ENCODE data around the gene ENTPD2.

DNA sequence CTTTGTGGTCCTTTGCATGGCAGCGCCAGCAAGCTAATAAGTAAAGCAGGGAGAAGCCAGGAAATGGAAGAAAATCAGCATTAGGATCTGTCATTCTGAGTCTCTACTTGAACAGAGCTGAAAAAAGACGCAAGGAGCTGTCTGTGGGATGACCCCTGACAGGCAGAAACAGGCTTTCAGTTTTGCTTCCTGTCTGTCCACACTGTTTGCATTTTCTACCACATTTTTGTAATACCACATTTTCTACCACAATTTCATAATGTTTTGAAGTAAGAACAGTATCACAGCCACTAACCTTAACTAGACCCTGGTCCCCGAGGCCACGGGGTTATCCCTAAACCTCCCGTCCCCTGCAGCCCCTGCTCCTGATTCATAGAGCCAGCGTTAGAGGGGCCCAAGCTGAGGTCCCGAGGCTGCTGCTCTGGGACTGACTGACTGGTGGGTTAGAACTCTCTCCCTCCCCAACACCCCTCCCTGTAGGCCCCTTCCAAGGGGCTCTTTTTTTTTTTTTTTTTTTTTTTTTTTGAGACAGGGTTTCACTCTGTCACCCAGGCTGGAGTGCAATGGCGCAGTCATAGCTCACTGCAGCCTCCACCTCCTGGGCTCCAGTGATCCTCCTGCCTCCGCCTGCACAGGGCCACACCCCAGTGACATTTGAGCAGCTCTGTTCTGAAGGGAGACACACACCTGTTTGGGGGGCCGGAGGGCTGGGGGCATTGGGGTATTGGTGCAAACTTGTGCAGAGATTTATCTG, 53.5 kb downstream of the ENTPD2 start:
- TF ChIP-seq, protein P1, sequence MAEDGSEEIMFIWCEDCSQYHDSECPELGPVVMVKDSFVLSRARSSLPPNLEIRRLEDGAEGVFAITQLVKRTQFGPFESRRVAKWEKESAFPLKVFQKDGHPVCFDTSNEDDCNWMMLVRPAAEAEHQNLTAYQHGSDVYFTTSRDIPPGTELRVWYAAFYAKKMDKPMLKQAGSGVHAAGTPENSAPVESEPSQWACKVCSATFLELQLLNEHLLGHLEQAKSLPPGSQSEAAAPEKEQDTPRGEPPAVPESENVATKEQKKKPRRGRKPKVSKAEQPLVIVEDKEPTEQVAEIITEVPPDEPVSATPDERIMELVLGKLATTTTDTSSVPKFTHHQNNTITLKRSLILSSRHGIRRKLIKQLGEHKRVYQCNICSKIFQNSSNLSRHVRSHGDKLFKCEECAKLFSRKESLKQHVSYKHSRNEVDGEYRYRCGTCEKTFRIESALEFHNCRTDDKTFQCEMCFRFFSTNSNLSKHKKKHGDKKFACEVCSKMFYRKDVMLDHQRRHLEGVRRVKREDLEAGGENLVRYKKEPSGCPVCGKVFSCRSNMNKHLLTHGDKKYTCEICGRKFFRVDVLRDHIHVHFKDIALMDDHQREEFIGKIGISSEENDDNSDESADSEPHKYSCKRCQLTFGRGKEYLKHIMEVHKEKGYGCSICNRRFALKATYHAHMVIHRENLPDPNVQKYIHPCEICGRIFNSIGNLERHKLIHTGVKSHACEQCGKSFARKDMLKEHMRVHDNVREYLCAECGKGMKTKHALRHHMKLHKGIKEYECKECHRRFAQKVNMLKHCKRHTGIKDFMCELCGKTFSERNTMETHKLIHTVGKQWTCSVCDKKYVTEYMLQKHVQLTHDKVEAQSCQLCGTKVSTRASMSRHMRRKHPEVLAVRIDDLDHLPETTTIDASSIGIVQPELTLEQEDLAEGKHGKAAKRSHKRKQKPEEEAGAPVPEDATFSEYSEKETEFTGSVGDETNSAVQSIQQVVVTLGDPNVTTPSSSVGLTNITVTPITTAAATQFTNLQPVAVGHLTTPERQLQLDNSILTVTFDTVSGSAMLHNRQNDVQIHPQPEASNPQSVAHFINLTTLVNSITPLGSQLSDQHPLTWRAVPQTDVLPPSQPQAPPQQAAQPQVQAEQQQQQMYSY (CRISPR knock-in tag; IDR thresholded peaks at IDR 0.05) = no peak
- TF ChIP-seq SMAD1 (IDR thresholded peaks at IDR 0.05; ENCODE audit: low read depth, partially characterized antibody) (no peak), CEBPB (IDR thresholded peaks at IDR 0.05; ENCODE audit: borderline replicate concordance in 1 of 2, low read depth in 2 of 2, low read length in 2 of 2) (no peak), NRF1 (conservative IDR thresholded peaks at IDR 0.05; ENCODE audit: low read depth, low read length) (no peak), GABPA (IDR thresholded peaks at IDR 0.05; ENCODE audit: low read depth) (no peak), POLR2AphosphoS5 (IDR thresholded peaks at IDR 0.05; ENCODE audit: low read length) (no peak)
- TF ChIP-seq, protein P2, sequence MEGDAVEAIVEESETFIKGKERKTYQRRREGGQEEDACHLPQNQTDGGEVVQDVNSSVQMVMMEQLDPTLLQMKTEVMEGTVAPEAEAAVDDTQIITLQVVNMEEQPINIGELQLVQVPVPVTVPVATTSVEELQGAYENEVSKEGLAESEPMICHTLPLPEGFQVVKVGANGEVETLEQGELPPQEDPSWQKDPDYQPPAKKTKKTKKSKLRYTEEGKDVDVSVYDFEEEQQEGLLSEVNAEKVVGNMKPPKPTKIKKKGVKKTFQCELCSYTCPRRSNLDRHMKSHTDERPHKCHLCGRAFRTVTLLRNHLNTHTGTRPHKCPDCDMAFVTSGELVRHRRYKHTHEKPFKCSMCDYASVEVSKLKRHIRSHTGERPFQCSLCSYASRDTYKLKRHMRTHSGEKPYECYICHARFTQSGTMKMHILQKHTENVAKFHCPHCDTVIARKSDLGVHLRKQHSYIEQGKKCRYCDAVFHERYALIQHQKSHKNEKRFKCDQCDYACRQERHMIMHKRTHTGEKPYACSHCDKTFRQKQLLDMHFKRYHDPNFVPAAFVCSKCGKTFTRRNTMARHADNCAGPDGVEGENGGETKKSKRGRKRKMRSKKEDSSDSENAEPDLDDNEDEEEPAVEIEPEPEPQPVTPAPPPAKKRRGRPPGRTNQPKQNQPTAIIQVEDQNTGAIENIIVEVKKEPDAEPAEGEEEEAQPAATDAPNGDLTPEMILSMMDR (IDR thresholded peaks at IDR 0.05 in 2 of 3, conservative IDR thresholded peaks at IDR 0.05 in 1 of 3; ENCODE audit: control insufficient read depth in 2 of 3, extremely low read depth in 1 of 3, insufficient read depth in 1 of 3, low read depth in 3 of 3, low read length in 3 of 3) = no peak
